Colonic mucosa (tissue), 4 donors: Measurements from ENCODE around the gene ASPN. TPM values are rescaled to one million over a fixed set of nuclear protein-coding genes. Genes with fewer than 3 reads are reported as not detected.

Source experiments
- DNase-seq: peaks from one replicate; pipeline ENCODE4 v3.0.0-alpha.2; 2020
- H3K27ac ChIP-seq: fragments of 200-600 bp; one replicate; pipeline ENCODE4 v1.8.0; 2021
- H3K27me3 ChIP-seq: fragments of 200-600 bp; one replicate; pipeline ENCODE4 v1.8.0; 2021
- H3K36me3 ChIP-seq: fragments of 200-600 bp; one replicate; pipeline ENCODE4 v1.8.0; 2021
- H3K4me1 ChIP-seq: fragments of 200-600 bp; one replicate; pipeline ENCODE4 v1.8.0; 2021; ENCODE audit warnings: mild to moderate bottlenecking
- H3K4me3 ChIP-seq: fragments of 200-600 bp; one replicate; pipeline ENCODE4 v1.8.0; 2021
- H3K9ac ChIP-seq, 2 donors: one replicate each; pipeline ENCODE4 v1.7.0; 2013; ENCODE audit warnings: control low read depth in 2 of 2, low read depth in 2 of 2, low read length in 2 of 2
- H3K9me3 ChIP-seq: fragments of 200-600 bp; one replicate; pipeline ENCODE4 v1.8.0; 2021
- intact Hi-C: fragments of 100-400 bp; cut with DNase I; formaldehyde crosslinking; loops from one replicate; pipeline ENCODE4 v1.14.1; 2022
- total RNA-seq, 2 donors: library from RNA; stranded (reverse); fragmentation: NEBNext Ultra II Directional in 1 of 2; extraction: Animal tissue kit (Norgen Biotek cat#: 25700) in 1 of 2; gene quantifications; one replicate each; pipeline ENCODE4 v1.2.1, GENCODE V29; 2021
- TF ChIP-seq, protein P1 (sequence below): fragments of 200-600 bp; IDR thresholded peaks from one replicate; pipeline ENCODE4 v1.8.0; 2022; ENCODE audit warnings: antibody characterized with exemption, mild to moderate bottlenecking
- donor health status: healthy.
- donor health status: DM: no; HTN: no; CAD: no.
- donor health status: DM: no; HTN: no; CAD: no.

ASPN gene
- total RNA-seq, 2 donors from 2014 or later, result 0.40 to 7.6 TPM

DNA sequence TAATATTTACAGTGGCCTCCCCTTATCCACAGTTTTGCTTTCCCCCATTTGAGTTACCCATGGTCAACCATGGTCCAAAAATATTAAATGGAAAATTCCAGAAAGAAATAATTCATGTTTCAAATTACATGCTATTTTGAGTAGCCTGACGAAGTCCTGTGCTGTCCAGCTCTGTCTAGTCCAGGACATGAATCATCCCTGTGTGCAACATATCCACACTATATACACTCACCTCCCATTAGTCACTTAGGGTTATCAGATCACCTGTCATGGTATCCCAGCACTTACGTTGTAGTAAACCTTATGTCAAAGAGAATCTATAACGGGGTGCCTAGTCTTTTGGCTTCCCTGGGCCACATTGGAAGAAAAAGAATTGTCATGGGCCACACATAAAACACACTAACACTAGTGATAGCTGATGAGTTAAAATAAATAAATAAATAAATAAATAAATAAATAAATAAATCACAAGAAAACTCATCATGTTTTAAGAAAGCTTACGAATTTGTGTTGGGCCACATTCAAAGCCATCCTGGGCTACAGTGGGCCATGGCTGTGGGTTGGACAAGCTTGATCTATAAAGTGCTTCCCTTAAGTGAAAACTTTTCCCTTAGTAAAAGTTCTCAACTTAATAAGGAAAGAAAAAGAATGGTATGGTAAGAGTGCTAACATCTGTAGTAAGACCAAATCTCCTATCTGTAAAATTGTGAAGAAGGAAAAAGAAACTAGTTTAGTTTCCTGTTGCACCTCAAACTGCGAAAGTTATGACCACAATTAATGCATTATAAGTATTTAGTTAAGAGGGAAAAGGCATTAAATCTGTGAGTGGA is 42.2 kb downstream of the ASPN start:
- Histone ChIP-seq H3K27me3 (no peaks in the 10 kb centered on the region), H3K9ac (no peak overlapping the region), H3K27ac (no peak overlapping the region), H3K4me3 (no peak overlapping the region), H3K36me3 (no peaks in the 10 kb centered on the region), H3K4me1 (no peaks in the 10 kb centered on the region), H3K9me3 (no peaks in the 10 kb centered on the region)
- intact Hi-C loops, result loop anchor here (5.0 kb wide), 2 partner anchors 98 to 197 kb away; no protein-coding TSS in a partner anchor
- DNase-seq, result no peak
- TF ChIP-seq, protein P1, sequence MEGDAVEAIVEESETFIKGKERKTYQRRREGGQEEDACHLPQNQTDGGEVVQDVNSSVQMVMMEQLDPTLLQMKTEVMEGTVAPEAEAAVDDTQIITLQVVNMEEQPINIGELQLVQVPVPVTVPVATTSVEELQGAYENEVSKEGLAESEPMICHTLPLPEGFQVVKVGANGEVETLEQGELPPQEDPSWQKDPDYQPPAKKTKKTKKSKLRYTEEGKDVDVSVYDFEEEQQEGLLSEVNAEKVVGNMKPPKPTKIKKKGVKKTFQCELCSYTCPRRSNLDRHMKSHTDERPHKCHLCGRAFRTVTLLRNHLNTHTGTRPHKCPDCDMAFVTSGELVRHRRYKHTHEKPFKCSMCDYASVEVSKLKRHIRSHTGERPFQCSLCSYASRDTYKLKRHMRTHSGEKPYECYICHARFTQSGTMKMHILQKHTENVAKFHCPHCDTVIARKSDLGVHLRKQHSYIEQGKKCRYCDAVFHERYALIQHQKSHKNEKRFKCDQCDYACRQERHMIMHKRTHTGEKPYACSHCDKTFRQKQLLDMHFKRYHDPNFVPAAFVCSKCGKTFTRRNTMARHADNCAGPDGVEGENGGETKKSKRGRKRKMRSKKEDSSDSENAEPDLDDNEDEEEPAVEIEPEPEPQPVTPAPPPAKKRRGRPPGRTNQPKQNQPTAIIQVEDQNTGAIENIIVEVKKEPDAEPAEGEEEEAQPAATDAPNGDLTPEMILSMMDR, result no peak

DNA sequence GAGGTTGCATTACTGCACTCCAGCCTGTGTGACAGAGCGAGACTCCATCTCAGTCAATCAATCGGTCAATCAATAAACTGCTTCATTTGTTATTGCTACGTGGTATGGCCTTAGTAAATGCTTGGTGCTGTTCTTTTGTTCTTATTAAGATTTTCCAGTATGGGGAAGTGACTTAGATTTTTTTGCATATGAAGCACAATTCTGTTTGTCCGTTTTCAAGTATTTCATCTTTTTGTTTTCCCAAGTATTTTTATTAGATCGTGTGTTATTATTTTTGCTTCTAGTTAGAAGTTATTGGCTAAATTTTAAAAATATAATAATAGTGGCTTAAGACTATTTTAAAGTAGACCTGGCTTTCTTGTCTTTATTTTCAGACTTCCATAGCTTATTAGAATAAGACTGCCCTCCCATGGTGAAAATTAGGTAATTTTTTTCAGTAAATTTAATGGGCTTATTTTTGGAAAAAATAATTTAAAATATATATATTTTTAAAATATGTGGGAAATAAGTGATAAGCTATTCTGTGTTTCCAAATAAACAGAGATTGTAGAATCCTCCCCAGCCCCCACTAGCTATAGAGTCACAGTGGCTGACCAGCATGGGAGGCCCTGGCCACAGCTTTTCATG is 43.3 kb downstream of the ASPN start:
- Histone ChIP-seq H3K9me3 (no peaks in the 10 kb centered on the region), H3K36me3 (no peaks in the 10 kb centered on the region), H3K27me3 (no peaks in the 10 kb centered on the region), H3K4me3 (no peak overlapping the region), H3K27ac (no peak overlapping the region), H3K4me1 (no peaks in the 10 kb centered on the region), H3K9ac (no peak overlapping the region)
- intact Hi-C loops, result loop anchor here (5.0 kb wide), 1 partner anchor 97 kb away; no protein-coding TSS in a partner anchor
- DNase-seq, result no peak
- TF ChIP-seq, protein P1, result no peak

DNA sequence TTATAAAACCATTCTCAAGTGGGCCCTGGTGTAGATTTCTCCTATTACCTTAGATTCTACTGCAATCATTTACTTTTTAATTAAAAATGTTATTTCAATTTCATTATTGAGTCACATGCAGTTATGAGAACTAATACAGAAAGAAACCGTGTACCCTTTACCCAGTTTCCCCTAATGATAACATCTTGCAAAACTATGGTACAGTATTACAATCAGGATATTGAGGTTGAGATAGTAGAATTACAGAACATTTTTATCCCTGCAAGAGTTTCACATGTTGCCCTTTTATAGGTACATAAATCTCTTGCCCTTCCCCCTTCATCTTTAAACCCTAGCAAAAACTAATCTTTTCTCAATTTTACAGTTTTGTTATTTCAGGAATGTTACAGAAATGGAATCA is 47.0 kb downstream of the ASPN start:
- Histone ChIP-seq H3K4me3 (no peak overlapping the region), H3K4me1 (no peaks in the 10 kb centered on the region), H3K27me3 (no peaks in the 10 kb centered on the region), H3K9ac (no peak overlapping the region), H3K36me3 (no peaks in the 10 kb centered on the region), H3K9me3 (no peaks in the 10 kb centered on the region), H3K27ac (no peak overlapping the region)
- intact Hi-C loops, result loop anchor here (5.0 kb wide), 1 partner anchor 93 kb away; no protein-coding TSS in a partner anchor
- TF ChIP-seq, protein P1, result no peak
- DNase-seq, result no peak

DNA sequence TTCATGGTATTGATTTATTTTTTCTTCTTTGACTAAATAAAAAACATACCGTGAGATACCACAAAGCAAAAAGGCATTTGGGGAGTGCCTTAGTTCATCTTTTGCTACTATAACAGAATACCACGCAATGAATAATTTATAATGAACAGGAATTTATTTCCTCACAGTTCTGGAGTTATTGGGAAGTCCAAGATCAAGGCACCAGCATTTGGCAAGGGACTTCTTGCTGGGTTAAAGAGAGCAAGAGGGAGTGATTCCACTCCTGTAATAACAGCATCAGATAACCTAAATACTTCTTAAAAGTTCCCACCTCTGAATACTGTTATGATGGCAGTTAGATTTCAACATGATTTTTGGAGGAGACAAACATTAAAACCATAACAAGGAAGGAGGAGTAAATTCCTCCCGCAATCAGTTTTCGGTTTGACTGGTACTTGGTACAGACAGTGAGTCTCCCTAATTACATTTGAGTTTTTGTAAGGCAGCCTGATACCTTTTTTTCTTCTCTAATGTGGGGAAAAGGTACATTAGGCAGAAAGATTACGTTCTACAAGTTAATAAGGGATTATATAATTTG is 49.2 kb downstream of the ASPN start:
- no peaks in the 10 kb centered on the region for H3K9me3 ChIP-seq
- no peak for DNase-seq
- no peak overlapping the region for H3K27ac ChIP-seq
- intact Hi-C loops, result no loop called here
- no peaks in the 10 kb centered on the region for H3K27me3 ChIP-seq
- no peak overlapping the region for H3K4me3 ChIP-seq
- H3K9ac ChIP-seq, result no peak overlapping the region
- H3K36me3 ChIP-seq, result no peaks in the 10 kb centered on the region
- TF ChIP-seq, protein P1, result no peak
- no peaks in the 10 kb centered on the region for H3K4me1 ChIP-seq

DNA sequence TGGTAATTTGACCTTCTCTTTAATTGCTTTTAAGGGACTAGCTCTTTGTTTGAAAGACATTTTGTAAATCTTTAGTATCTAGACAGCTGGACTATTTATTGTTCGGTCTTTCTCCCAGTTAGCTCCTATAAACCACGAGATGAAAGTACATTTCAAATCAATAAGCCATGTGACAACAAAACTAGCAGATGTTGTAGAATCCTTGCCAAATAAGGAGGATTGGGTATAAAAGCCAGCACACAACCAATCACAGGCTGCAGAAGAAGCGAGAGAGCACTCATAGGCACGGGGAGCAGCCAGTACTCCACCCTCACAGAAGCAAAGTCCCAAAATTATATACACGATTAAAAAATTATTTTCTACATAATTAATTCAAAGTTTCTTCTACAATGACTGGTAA is 50.0 kb downstream of the ASPN start:
- no peaks in the 10 kb centered on the region for H3K9me3 ChIP-seq
- TF ChIP-seq, protein P1, result no peak
- H3K27ac ChIP-seq, result no peak overlapping the region
- DNase-seq, result no peak
- no peak overlapping the region for H3K9ac ChIP-seq
- H3K4me1 ChIP-seq, result no peaks in the 10 kb centered on the region
- H3K4me3 ChIP-seq, result no peak overlapping the region
- no peaks in the 10 kb centered on the region for H3K36me3 ChIP-seq
- no peaks in the 10 kb centered on the region for H3K27me3 ChIP-seq
- intact Hi-C loops, result no loop called here
